Hepatocyte (in vitro differentiated cells): ENCODE results near the gene COL20A1. TPM values are rescaled to one million over a fixed set of nuclear protein-coding genes. Genes with fewer than 3 reads are reported as not detected.
A peak's percentile ranks its signal among the peaks of the same experiment; 100 is the strongest.

Experiments
- DNase-seq: peaks from one replicate; pipeline ENCODE4 v3.0.0-alpha.2; 2016; ENCODE audit warnings: low spot score
- H2AFZ ChIP-seq: fragments of 200-600 bp; sonication (generic); 2 replicates; pipeline ENCODE4 v1.6.0; 2016; ENCODE audit warnings: antibody characterized with exemption, mild to moderate bottlenecking
- H3K27ac ChIP-seq: fragments of 200-600 bp; sonication (generic); 2 replicates; pipeline ENCODE4 v1.5.1; 2016; ENCODE audit warnings: mild to moderate bottlenecking
- H3K27me3 ChIP-seq: fragments of 200-600 bp; sonication (generic); 2 replicates; pipeline ENCODE4 v1.6.1; 2016
- H3K36me3 ChIP-seq: fragments of 200-600 bp; sonication (generic); replicated peaks from 2 replicates; pipeline ENCODE4 v1.5.1; 2016; ENCODE audit warnings: low read depth; ENCODE audit not compliant: insufficient read depth
- H3K4me1 ChIP-seq: fragments of 200-600 bp; sonication (generic); 2 replicates; pipeline ENCODE4 v1.5.1; 2016; ENCODE audit warnings: mild to moderate bottlenecking, moderate library complexity; ENCODE audit not compliant: insufficient read depth
- H3K4me2 ChIP-seq: fragments of 200-600 bp; sonication (generic); 2 replicates; pipeline ENCODE4 v1.6.0; 2016
- H3K4me3 ChIP-seq: fragments of 200-600 bp; sonication (generic); 2 replicates; pipeline ENCODE4 v1.5.1; 2016; ENCODE audit warnings: mild to moderate bottlenecking
- H3K79me2 ChIP-seq: fragments of 200-600 bp; sonication (generic); 2 replicates; pipeline ENCODE4 v1.6.0; 2017; ENCODE audit warnings: mild to moderate bottlenecking
- H3K9me2 ChIP-seq: fragments of 200-600 bp; sonication (generic); replicated peaks from 2 replicates; pipeline ENCODE4 v1.6.0; 2017; ENCODE audit warnings: mild to moderate bottlenecking; ENCODE audit not compliant: insufficient read depth
- H3K9me3 ChIP-seq: fragments of 200-600 bp; sonication (generic); 2 replicates; pipeline ENCODE4 v1.5.1; 2016; ENCODE audit warnings: low read depth, mild to moderate bottlenecking
- H4K20me1 ChIP-seq: fragments of 200-600 bp; sonication (generic); 2 replicates; pipeline ENCODE4 v1.6.0; 2016; ENCODE audit warnings: mild to moderate bottlenecking; ENCODE audit not compliant: insufficient read depth, poor library complexity, severe bottlenecking
- CTCF ChIP-seq: fragments of 200-600 bp; sonication (generic); IDR thresholded peaks from 2 replicates; pipeline ENCODE4 v1.5.1; 2016; ENCODE audit warnings: antibody characterized with exemption, mild to moderate bottlenecking; ENCODE audit not compliant: poor library complexity
- EZH2 ChIP-seq: fragments of 200-600 bp; sonication (generic); IDR thresholded peaks from 2 replicates; pipeline ENCODE4 v1.6.1; 2016; ENCODE audit warnings: antibody characterized with exemption, mild to moderate bottlenecking, borderline replicate concordance
- EZH2phosphoT487 ChIP-seq: fragments of 200-600 bp; sonication (generic); IDR thresholded peaks from one replicate; pipeline ENCODE4 v1.6.1; 2018; ENCODE audit warnings: antibody characterized with exemption, mild to moderate bottlenecking, low read depth, moderate library complexity; ENCODE audit not compliant: unreplicated experiment, severe bottlenecking
- WGBS: methylation state at CpG from one replicate; pipeline ENCODE4 v1.1.6; 2016; ENCODE audit warnings: low lambda C conversion rate; ENCODE audit errors: missing lambda C conversion rate; 5-methylcytosine and 5-hydroxymethylcytosine counted together
- polyA plus RNA-seq: library from polyadenylated mRNA; unstranded; fragments of >200 nt; fragmentation: Nextera tagmentation; extraction: Ambion mirVana; gene quantifications from 2 replicates; pipeline ENCODE4 v1.2.1, GENCODE V29; 2016
- total RNA-seq: library from RNA; depleted of rRNA; stranded (reverse); fragments of >200 nt; gene quantifications from 2 replicates; pipeline ENCODE4 v1.2.3, GENCODE V29; 2014

COL20A1 gene
- total and polyA plus RNA-seq, 2 experiments from 2014 or later = not detected

GRCh38 chr20:63255931-63256704, 36.9 kb upstream of the COL20A1 start:
- Histone ChIP-seq H3K9me2 (no peaks in the 10 kb centered on the region), H3K9me3 (no peaks in the 10 kb centered on the region), H3K4me1 (peaks cover 53% of the 10 kb centered on the region), H3K79me2 (no peaks in the 10 kb centered on the region), H3K36me3 (no peaks in the 10 kb centered on the region), H3K27me3 (peaks cover 27% of the 10 kb centered on the region), H4K20me1 (no peaks in the 10 kb centered on the region), H3K4me2 (no peak overlapping the region), H3K27ac (no peak overlapping the region), H3K4me3 (no peak overlapping the region), H2AFZ (no peak overlapping the region)
- no peak for TF ChIP-seq CTCF
- TF ChIP-seq EZH2phosphoT487 = no peak
- TF ChIP-seq EZH2 = no peak
- DNase-seq = no peak
- WGBS = 69% methylated on average over 31 of the region's 31 CpGs

GRCh38 chr20:63256954-63257353, 36.0 kb upstream of the COL20A1 start:
- no peak overlapping the region for H3K4me3 ChIP-seq
- no peak overlapping the region for H3K27ac ChIP-seq
- peaks cover 27% of the 10 kb centered on the region for H3K27me3 ChIP-seq
- DNase-seq = no peak
- no peaks in the 10 kb centered on the region for H3K9me3 ChIP-seq
- H4K20me1 ChIP-seq = no peaks in the 10 kb centered on the region
- no peaks in the 10 kb centered on the region for H3K79me2 ChIP-seq
- 96% methylated on average over 4 of the region's 4 CpGs for WGBS
- peaks cover 60% of the 10 kb centered on the region for H3K4me1 ChIP-seq
- no peaks in the 10 kb centered on the region for H3K36me3 ChIP-seq
- H3K9me2 ChIP-seq = no peaks in the 10 kb centered on the region
- H2AFZ ChIP-seq = no peak overlapping the region
- no peak for TF ChIP-seq EZH2phosphoT487
- no peak for TF ChIP-seq EZH2
- TF ChIP-seq CTCF = no peak
- no peak overlapping the region for H3K4me2 ChIP-seq

- H3K27me3 ChIP-seq = peaks cover 24% of the 10 kb centered on the region
- no peaks in the 10 kb centered on the region for H3K79me2 ChIP-seq
- no peaks in the 10 kb centered on the region for H3K36me3 ChIP-seq
- peak overlapping the region; percentile 93 for H3K27ac ChIP-seq
- TF ChIP-seq EZH2phosphoT487 (no peak), CTCF (no peak), EZH2 (no peak)
- 85% methylated on average over 10 of the region's 13 CpGs for WGBS
- no peak overlapping the region for H2AFZ ChIP-seq
- peaks cover 64% of the 10 kb centered on the region for H3K4me1 ChIP-seq
- H4K20me1 ChIP-seq = no peaks in the 10 kb centered on the region
- no peak overlapping the region for H3K4me2 ChIP-seq
- no peaks in the 10 kb centered on the region for H3K9me3 ChIP-seq
- DNase-seq = no peak
- no peaks in the 10 kb centered on the region for H3K9me2 ChIP-seq
- H3K4me3 ChIP-seq = no peak overlapping the region
Observed at GRCh38 chr20:63257629-63258028, 35.4 kb upstream of the COL20A1 start.
